AG10803 (cell line): ENCODE measurements around the gene MYBPC2.

ENCODE experiments used
- DNase-seq: peaks from one replicate; pipeline ENCODE4 v3.0.0; 2010; ENCODE audit warnings: low read depth
- H3K4me3 ChIP-seq: 2 replicates; pipeline ENCODE4 v1.5.1; 2011; ENCODE audit warnings: mild to moderate bottlenecking, low read length, control low read depth
- CTCF ChIP-seq: conservative IDR thresholded peaks from 2 replicates; pipeline ENCODE4 v1.5.1; 2011; ENCODE audit warnings: mild to moderate bottlenecking, low read length, control low read depth, inconsistent platforms

MYBPC2 gene

GRCh38 chr19:50401605-50402450, 30.9 kb upstream of the MYBPC2 start:
- DNase-seq = no peak
- H3K4me3 ChIP-seq = no peak overlapping the region
- no peak for TF ChIP-seq CTCF

DNA sequence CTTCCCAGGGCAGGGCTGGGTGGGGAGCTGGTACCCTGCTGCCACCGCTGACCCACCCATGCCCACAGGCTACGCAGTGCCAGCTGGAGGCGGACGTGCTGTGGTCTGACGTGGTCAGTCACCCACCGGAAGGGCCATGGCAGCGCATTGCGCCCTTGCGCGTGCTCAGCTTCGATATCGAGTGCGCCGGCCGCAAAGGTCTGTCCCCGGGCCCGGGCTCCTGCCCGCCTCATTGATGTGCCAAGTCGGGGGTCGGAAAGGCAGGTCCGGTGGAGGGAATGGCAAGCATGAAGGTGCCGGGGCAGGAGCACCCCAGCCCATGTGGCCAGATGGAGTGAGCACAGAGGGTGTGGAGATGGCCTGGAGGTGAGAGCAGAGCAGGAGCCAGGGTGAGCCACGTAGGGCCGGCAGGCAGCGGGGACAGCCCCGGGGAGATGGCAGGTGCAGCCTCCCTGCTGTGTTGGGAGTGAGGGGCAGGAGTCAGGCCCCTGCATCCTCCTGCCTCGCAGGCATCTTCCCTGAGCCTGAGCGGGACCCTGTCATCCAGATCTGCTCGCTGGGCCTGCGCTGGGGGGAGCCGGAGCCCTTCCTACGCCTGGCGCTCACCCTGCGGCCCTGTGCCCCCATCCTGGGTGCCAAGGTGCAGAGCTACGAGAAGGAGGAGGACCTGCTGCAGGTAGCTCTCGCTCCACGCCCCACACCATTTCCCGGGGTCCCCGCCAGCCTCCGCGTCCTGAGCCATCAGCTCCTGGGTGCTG, 30.0 kb upstream of the MYBPC2 start:
- TF ChIP-seq CTCF = no peak
- H3K4me3 ChIP-seq = no peak overlapping the region
- DNase-seq = no peak

DNA sequence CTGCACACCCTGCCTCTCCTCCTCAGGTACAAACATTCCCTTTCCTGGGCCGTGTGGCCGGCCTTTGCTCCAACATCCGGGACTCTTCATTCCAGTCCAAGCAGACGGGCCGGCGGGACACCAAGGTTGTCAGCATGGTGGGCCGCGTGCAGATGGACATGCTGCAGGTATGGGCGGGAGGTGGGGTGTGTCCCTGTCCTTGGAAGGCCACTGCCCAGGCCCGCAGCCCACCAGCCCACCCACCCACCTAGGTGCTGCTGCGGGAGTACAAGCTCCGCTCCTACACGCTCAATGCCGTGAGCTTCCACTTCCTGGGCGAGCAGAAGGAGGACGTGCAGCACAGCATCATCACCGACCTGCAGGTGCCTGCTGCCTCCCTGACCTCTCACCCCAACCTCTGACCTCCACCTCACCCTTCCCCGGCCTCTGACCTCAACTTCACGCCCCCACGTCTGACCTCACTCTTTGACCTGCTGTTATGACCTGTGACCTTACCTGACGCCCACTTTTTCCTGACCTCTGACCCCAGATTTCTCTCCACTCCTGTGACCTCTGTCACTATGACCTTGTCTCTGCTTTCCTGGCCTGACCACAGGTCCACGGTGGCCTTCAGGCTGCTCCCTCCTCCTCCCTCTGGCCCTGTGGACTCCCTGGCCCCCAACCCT, 26.4 kb upstream of the MYBPC2 start:
- no peak for DNase-seq
- no peak overlapping the region for H3K4me3 ChIP-seq
- TF ChIP-seq CTCF = no peak

DNA sequence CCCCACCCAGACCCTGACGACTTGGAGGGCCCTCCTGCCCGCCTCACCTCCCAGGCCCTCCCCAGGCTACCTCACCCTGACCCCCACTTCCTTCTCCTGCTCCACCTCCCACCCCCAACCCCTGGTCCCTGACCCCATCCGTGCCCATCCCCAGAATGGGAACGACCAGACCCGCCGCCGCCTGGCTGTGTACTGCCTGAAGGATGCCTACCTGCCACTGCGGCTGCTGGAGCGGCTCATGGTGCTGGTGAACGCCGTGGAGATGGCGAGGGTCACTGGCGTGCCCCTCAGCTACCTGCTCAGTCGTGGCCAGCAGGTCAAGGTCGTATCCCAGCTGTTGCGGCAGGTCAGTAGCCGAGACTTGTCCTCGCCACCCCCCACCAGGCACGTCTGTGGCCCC, 25.9 kb upstream of the MYBPC2 start:
- no peak for DNase-seq
- H3K4me3 ChIP-seq = no peak overlapping the region
- no peak for TF ChIP-seq CTCF

DNA sequence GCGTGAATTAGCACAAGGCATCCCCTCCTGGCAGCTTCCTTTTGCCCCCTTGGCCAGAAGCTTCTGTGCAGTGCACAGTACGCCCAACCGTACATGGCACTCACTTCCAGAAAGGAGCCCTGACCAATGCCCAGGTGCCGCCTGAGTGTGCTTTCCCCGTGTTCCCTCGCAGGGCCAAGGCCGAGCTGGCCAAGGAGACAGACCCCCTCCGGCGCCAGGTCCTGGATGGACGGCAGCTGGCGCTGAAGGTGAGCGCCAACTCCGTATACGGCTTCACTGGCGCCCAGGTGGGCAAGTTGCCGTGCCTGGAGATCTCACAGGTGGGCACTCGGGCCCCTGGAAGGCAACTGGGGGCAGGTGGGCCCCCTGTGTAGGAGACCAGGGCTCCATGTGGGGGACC, 23.3 kb upstream of the MYBPC2 start:
- H3K4me3 ChIP-seq = no peak overlapping the region
- TF ChIP-seq CTCF = no peak
- DNase-seq = no peak

GRCh38 chr19:50410109-50410508, 22.6 kb upstream of the MYBPC2 start:
- DNase-seq = no peak
- TF ChIP-seq CTCF = no peak

More at GRCh38 chr19:50410109-50410508, 22.6 kb upstream of the MYBPC2 start:
- no peak overlapping the region for H3K4me3 ChIP-seq
